HG03066 (cell line): ENCODE data around the gene CREB3L2.

Source experiments
- ATAC-seq: cut with Tn5 transposase; IDR thresholded peaks from one replicate; pipeline ENCODE4 v1.9.1; 2021; ENCODE audit warnings: low read depth; ENCODE audit not compliant: unreplicated experiment

Gene CREB3L2

GRCh38 chr7:137880432-137880831 is 121.5 kb downstream of the CREB3L2 start:
- no peak for ATAC-seq

GRCh38 chr7:137879357-137880158 is 122.3 kb downstream of the CREB3L2 start:
- ATAC-seq = no peak

- ATAC-seq = no peak
These were observed 123.4 kb downstream of the CREB3L2 start for GRCh38 chr7:137878333-137878961.

GRCh38 chr7:137877027-137877675 is 124.7 kb downstream of the CREB3L2 start:
- ATAC-seq = no peak

DNA sequence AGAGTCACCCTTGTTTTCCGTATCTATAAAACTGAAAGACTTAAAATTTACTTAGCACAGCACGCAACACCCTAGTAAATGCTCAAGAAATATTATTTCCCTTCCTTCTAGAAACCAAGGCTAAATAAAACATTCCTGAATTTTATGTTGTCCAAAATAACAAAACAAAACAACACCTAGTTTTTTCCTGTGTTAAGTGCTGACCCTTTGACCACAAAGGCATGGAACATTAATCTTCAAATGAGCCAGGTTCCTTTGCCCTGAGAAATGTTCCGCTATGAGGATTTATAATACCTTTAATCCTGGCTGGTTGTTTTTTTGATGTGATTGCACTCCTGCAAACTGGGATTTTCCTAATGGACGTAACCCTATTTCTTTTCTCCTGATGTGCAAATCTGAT is 126.1 kb downstream of the CREB3L2 start:
- ATAC-seq = no peak

DNA sequence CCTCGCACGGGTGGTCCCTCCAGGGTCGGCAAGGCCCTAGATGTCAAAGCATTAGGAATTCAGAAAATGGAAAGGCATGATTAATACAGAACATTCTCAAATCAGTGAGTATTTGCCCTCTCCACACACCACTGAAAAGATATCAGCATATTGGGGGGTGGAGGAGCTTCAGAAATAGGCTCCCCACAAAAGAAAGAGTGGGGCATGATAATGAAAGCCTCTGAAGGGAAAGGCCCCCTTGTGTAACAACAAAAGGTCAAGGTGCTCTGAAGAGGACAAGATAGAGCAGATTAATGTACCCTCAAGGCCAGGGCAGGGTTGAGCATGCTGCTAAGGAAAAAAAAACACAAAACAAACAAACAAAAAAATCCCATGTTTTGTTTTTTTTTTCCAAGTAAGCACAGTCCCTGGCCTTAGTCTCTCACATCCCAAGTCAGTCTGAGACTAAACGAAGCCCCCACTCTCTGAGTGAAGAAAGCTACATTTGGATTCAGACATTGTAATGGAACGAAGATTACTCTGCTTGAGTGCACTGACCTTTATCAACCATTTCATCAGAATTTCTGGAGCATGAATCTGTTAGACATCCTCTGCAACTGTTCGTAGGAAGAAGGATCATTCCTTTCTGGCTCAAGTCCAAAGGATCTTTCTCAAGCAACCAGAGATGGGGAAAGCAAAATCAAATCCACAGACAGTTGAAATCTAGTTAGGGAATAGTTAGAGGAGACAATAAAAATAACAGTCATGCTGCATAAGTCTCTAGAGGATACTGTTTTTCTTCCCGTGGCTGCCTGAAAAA is 127.7 kb downstream of the CREB3L2 start:
- no peak for ATAC-seq

GRCh38 chr7:137873524-137873923 is 128.4 kb downstream of the CREB3L2 start:
- no peak for ATAC-seq

DNA sequence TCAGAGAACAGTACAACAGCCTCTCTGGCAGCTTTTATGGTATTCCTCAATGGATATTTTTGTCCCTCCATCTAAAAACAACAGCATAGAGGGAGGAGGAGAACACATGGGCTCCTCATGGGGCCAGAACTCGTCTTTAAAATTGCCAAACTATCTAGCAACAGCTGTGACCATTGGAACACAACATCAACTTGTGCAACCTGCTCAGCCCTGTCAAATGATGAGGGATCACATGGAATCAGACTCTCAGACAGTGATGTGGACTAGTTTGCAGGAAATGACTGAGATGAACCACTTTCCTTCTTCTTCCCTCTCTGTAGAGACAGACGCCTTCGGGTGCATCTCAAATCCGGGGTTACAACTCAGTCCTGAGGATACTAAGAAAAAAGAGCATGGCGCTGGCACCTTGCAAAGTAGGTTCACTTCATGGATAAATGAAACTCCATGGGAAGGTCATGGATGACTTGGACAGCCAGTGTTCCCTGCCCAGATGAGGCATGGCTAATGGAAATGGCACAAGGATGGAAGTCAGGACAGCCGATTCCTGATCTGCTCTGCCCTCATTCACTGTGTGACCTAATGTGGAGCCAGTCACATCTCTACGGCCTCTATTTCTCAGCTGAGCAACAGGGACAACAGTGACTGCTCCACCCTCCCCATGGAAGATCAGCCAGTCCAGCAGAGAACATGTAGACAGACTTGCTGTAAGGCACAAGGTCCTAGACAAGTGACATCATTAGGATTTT is 130.5 kb downstream of the CREB3L2 start:
- ATAC-seq = no peak

GRCh38 chr7:137870684-137871083 is 131.2 kb downstream of the CREB3L2 start:
- no peak for ATAC-seq

- no peak for ATAC-seq
These were observed 131.8 kb downstream of the CREB3L2 start for GRCh38 chr7:137870078-137870477.

DNA sequence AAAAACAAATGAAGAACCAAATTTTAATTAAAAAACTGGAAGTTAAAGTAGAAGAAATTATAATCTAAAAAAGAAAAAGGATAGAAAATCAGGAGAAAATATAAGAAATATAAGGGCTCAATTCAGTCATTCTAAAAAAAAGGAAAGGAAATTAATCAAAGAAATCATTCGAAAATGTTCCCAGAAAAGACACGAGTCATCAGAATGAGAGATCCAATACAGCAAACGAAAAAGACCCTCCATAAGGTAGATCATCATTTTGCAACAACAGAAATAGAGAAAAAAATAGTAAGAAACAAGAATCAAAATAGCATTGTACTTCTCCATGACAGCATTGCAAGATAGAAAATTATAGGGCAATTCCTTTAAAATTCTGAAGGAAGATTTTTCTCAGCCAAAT is 132.6 kb downstream of the CREB3L2 start:
- no peak for ATAC-seq

- no peak for ATAC-seq
These were observed 134.6 kb downstream of the CREB3L2 start for GRCh38 chr7:137867289-137867688.

GRCh38 chr7:137865764-137866163 is 136.1 kb downstream of the CREB3L2 start:
- ATAC-seq = no peak

GRCh38 chr7:137862964-137863363 is 138.9 kb downstream of the CREB3L2 start:
- no peak for ATAC-seq

- ATAC-seq = no peak
These were observed 139.5 kb downstream of the CREB3L2 start for GRCh38 chr7:137862358-137862757.

DNA sequence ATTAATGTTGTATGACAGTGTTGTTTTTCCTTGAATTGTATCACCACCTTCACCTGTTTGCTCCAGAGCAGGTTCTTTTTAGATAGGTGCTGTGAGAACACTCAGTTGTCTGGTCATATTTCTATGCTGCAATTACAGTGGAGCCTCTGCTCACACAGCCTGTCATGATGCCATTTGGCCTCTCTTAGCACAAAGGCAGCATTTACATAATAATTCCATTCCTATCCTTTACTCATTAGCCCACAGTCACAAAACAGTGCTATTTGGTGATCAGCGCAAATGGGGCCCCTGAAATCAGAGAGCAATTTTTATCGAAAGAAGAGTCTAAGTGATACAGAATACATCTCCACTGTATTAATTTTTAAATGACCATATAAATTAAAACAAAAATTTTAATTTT is 141.3 kb downstream of the CREB3L2 start:
- no peak for ATAC-seq

GRCh38 chr7:137853053-137853452 is 148.8 kb downstream of the CREB3L2 start:
- no peak for ATAC-seq

DNA sequence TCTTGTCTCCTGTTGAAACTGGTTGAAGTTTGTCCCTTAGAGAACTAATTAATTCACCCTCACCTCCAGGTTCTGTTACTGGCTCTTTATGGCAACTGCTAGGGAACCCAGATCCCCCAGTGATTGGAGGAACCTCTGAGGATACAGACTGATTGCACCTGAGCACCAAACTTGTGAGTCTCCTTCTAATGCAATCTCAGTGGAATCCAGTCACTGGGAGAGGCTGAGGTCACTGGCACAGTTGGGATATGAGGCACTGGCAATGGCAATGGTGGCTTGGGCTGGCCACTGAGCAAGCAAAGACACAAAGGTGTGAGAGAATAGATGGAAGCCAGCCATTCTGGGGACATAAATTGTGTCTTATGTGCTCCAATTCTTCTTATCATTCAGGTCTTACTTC is 149.8 kb downstream of the CREB3L2 start:
- no peak for ATAC-seq

GRCh38 chr7:137850972-137851945 is 150.6 kb downstream of the CREB3L2 start:
- ATAC-seq = no peak
